Measurements from ENCODE around the gene APOA1. TPM values are rescaled to one million over a fixed set of nuclear protein-coding genes. Genes with fewer than 3 reads are reported as not detected.
"Not testable (repeated sequence)": the region's sequence is repeated elsewhere in the genome, so short reads cannot be mapped to it uniquely, and the experiment has no call there.

APOA1 gene
- polyA plus RNA-seq, 6 donors from 2014 or later = 0.37 to 0.62 (median 0.45) TPM; not detected in 3

DNA sequence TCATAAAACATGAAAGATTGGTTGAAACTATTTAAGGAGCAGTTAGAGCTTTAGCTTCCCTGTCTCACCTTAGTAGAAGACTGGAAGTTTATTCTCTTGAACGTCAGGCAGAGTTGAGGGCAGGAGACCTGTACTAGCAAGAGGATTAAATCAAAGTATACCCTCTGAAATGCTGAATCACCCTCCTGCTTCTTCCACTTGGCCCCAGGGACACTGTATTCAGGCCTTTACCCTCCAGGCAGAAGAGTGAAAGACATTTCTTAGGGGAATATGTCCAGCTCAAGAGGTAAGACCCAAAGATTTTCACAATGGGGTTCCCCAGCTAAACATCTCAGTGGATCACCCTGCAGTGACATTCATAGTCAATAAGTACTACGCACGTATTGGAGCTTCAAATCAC, 26.2 kb downstream of the APOA1 start:
- H3K4me1 Mint-ChIP-seq = no peaks in the 10 kb centered on the region
- no peak for ATAC-seq (ENCODE audit: low read depth in 2 of 2)
- no peak for DNase-seq
- no peak overlapping the region for H3K4me3 Mint-ChIP-seq
- no peaks in the 10 kb centered on the region for H3K36me3 Mint-ChIP-seq
- H3K9me3 Mint-ChIP-seq = peaks cover 0 to 3% (median 0%) of the 10 kb centered on the region in 7 donors
- H3K27me3 Mint-ChIP-seq = peaks cover 10 to 20% (median 14%) of the 10 kb centered on the region in 3 donors
- H3K27ac Mint-ChIP-seq = no peak overlapping the region

DNA sequence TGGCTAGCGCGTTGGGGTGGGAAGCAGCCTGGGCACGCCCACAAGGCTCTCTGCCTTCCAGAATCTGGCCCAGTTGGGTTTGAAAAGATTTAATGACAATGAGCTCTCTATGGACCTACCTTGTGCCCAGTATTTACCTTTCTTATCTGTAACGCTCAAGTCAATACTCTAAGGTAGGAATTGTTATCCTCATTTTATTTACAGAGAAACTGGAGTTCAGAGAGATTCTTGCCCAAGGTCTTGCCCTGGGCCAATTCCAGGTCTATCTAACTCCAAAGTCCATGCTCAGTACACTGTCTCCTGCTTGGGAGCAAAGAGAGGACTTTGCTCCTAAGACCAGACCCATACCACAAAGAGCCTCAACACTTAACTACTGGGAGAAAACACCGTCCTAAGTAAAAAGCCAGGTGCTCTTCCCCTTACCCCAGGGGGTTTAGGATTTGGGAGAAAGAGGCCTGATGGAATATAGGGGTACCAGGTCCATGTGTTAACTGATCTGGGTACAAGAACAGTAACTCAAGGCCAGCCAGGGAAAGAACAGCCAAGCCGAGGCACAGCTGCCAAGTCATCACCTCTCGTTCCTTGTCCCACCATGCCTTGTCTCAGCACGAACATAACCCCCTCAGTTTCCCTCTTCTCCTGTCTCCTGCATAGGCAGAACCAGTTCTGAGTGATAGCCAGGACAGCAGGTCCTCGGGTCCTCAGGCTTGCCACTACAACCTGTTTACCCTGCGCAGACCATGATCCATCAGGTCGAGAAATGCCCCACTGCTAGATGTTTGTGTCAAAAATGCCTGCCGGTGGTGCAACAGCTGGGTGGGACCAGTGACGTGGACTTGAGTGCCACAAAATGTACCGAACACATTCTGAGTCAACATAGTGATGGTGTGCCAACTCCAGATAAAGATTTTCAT, 28.9 kb downstream of the APOA1 start:
- Mint-ChIP-seq H3K4me3 (no peak overlapping the region), H3K36me3 (no peaks in the 10 kb centered on the region), H3K4me1 (no peaks in the 10 kb centered on the region), H3K9me3 (peaks cover 0 to 3% (median 0%) of the 10 kb centered on the region in 7 donors), H3K27me3 (peaks cover 13 to 27% (median 20%) of the 10 kb centered on the region in 3 donors), H3K27ac (peak overlapping the region in 1 of 6 donors; percentile 20)
- ATAC-seq (ENCODE audit: low read depth in 2 of 2) (no peak), DNase-seq (no peak)

DNA sequence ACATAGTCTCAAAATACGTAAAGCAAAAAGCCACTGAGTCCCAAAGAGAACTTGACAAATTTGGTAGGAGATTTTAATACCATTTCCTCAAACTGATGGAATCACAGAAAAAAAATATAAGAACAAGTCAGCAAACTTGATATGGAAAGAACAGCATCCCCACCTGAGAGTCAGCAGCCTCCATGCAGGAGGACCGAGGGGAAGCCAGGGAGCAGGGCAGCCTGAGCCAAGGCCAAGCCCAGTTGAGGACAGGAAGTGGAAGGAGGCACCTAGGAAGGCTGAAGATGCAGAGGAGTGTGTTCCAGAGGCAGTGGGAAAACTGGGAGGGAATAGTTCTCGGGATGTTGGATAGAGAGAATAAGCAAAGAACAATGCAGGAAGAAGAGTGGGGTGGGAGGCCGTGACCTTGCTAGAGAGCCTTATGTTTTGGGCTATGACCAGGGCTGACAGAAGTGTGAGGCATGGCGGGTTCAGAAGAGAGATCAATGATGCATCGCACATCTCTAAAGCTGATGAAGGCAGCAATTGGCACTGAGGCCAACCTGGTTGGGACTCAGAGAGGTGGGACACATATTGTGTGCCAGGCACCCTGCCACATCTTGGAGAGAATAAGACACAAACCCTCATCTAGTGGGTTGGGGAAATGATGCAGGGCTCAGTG, 29.7 kb downstream of the APOA1 start:
- Mint-ChIP-seq H3K4me1 (no peaks in the 10 kb centered on the region), H3K27ac (no peak overlapping the region), H3K36me3 (no peaks in the 10 kb centered on the region), H3K27me3 (peaks cover 13 to 28% (median 25%) of the 10 kb centered on the region in 3 donors), H3K4me3 (no peak overlapping the region), H3K9me3 (peaks cover 0 to 3% (median 0%) of the 10 kb centered on the region in 7 donors)
- ATAC-seq (ENCODE audit: low read depth in 2 of 2) (no peak), DNase-seq (no peak)

- H3K9me3 Mint-ChIP-seq = no peaks in the 10 kb centered on the region
- H3K4me3 Mint-ChIP-seq = no peak overlapping the region
- H3K27me3 Mint-ChIP-seq = peaks cover 22 to 29% (median 29%) of the 10 kb centered on the region in 3 donors
- no peaks in the 10 kb centered on the region for H3K36me3 Mint-ChIP-seq
- peak overlapping the region in 2 of 6 donors; percentile 35 to 38 for H3K27ac Mint-ChIP-seq
- no peaks in the 10 kb centered on the region for H3K4me1 Mint-ChIP-seq
- no peak for ATAC-seq (ENCODE audit: low read depth in 2 of 2)
- DNase-seq = no peak
Observed at GRCh38 chr11:116804001-116804400, 33.4 kb downstream of the APOA1 start.

DNA sequence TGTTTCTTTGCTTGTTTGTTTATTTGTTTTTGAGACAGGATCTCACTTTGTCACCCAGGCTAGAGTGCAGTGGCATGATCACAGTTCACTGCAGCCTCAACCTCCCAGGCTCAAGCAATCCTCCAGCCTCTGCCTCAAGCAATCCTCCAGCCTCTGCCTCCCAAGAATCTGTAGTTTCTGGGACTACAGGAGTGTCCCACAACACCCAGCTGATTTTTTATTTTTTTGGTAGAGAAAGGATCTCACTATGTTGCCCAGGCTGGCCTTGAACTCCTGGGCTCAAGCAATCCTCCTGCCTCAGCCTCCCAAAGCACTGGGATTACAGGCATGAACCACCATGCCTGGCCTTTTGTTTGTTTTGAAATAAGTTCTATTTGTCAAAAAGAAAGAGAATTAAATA, 35.8 kb downstream of the APOA1 start:
- not testable (repeated sequence) for DNase-seq; H3K9me3 Mint-ChIP-seq; H3K4me3 Mint-ChIP-seq; H3K4me1 Mint-ChIP-seq; H3K27ac Mint-ChIP-seq; ATAC-seq (ENCODE audit: low read depth in 2 of 2); H3K36me3 Mint-ChIP-seq
- H3K27me3 Mint-ChIP-seq = peaks cover 12 to 22% (median 21%) of the 10 kb centered on the region in 3 donors

DNA sequence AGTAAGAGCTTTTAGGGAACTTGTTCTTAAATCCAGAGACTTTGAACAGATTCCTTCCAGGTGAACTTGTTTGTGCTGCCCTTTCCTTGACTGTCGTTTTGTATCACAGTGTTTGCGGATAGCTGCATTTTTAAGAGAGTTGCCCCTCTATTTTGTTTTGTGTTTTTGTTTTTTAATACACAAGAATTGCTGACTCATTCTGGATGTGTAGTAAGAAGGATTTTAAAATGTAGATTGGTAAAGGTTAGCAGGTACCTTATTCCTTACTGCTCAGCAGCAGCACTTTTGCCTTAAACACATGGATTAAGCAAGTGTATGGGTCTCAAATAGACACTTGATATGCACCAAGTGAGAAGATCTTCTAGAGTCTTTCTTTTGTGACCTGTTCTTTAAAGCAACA, 36.8 kb downstream of the APOA1 start:
- Mint-ChIP-seq H3K9me3 (no peaks in the 10 kb centered on the region), H3K27ac (no peak overlapping the region), H3K4me1 (no peaks in the 10 kb centered on the region), H3K4me3 (no peak overlapping the region), H3K36me3 (no peaks in the 10 kb centered on the region), H3K27me3 (peaks cover 12 to 26% (median 22%) of the 10 kb centered on the region in 3 donors)
- no peak for DNase-seq
- ATAC-seq (ENCODE audit: low read depth in 2 of 2) = no peak

GRCh38 chr11:116798368-116798767, 39.1 kb downstream of the APOA1 start:
- Mint-ChIP-seq H3K27me3 (peaks cover 8 to 24% (median 19%) of the 10 kb centered on the region in 3 donors), H3K27ac (no peak overlapping the region), H3K4me1 (no peaks in the 10 kb centered on the region), H3K36me3 (no peaks in the 10 kb centered on the region), H3K9me3 (no peaks in the 10 kb centered on the region), H3K4me3 (no peak overlapping the region)
- no peak for DNase-seq
- no peak for ATAC-seq (ENCODE audit: low read depth in 2 of 2)

DNA sequence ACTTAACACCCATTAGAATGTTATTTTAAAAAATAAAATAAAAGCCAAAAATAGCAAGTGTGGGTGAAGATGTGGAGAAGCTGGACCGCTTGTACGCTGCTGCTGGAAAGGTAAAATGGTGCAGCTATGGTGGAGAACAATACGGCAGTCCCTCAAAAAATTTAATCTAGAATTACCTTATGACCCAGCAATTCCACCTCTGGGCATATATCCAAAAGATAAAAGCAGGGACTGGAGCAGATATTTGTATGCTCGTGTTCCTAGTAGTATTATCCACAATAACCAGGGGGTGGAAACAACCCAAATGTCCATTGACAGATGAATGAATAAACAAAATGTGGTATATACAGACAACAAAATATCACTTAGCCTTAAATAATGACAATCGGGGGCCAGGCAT, 39.6 kb downstream of the APOA1 start:
- Mint-ChIP-seq H3K4me1 (peaks cover 0 to 4% (median 0%) of the 10 kb centered on the region in 3 donors), H3K36me3 (no peaks in the 10 kb centered on the region), H3K27ac (no peak overlapping the region), H3K4me3 (no peak overlapping the region), H3K9me3 (no peaks in the 10 kb centered on the region), H3K27me3 (peaks cover 12 to 24% (median 16%) of the 10 kb centered on the region in 3 donors)
- ATAC-seq (ENCODE audit: low read depth in 2 of 2) (no peak), DNase-seq (no peak)

DNA sequence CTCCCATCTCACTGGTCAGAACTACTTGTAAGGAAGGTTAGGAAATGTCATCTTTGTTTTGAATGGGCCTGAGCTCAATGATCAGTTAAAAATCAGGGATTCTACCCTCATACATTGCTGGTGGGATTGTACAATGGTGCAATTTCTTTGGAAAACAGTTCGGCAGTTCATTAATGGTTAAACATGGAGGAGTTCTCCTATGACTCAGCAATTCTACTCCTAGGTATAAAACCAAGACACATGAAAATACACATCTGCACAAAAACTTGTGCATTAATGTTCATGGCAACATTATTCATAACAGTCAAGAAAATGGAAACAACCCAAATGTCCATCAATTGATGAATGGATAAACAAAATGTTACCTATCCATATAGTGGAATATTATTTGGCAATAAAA, 40.9 kb downstream of the APOA1 start:
- Mint-ChIP-seq H3K27me3 (peaks cover 8 to 24% (median 9%) of the 10 kb centered on the region in 3 donors), H3K27ac (no peak overlapping the region), H3K4me1 (peaks cover 0 to 5% (median under 1%) of the 10 kb centered on the region in 3 donors), H3K4me3 (no peak overlapping the region), H3K9me3 (no peaks in the 10 kb centered on the region), H3K36me3 (no peaks in the 10 kb centered on the region)
- no peak for DNase-seq
- no peak for ATAC-seq (ENCODE audit: low read depth in 2 of 2)

- no peak for DNase-seq
- H3K27ac Mint-ChIP-seq = no peak overlapping the region
- no peaks in the 10 kb centered on the region for H3K9me3 Mint-ChIP-seq
- no peak for ATAC-seq (ENCODE audit: low read depth in 2 of 2)
- no peak overlapping the region for H3K4me3 Mint-ChIP-seq
- no peaks in the 10 kb centered on the region for H3K36me3 Mint-ChIP-seq
- peaks cover 6 to 10% (median 9%) of the 10 kb centered on the region in 3 donors for H3K4me1 Mint-ChIP-seq
- peaks cover 5 to 24% (median 18%) of the 10 kb centered on the region in 3 donors for H3K27me3 Mint-ChIP-seq
Observed at GRCh38 chr11:116794851-116795250, 42.6 kb downstream of the APOA1 start.

DNA sequence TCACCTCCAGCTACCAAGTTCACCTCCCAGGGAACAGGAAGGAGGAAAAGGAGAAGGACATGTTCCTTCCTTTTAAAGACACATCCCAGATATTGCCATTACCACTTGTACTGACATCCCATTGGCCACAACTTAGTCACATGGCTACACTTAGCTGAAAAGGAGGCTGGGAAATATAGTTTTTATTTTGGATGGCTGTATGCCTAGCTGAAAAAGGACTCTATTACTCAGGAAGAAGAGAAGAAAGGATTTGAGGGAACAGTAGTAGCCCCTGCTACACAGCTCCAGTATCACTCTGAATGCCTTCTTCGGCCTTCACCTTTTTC, 43.7 kb downstream of the APOA1 start:
- Mint-ChIP-seq H3K27ac (peak overlapping the region in 1 of 6 donors; percentile 18), H3K4me3 (no peak overlapping the region), H3K27me3 (peaks cover 5 to 19% (median 18%) of the 10 kb centered on the region in 3 donors), H3K36me3 (no peaks in the 10 kb centered on the region), H3K9me3 (no peaks in the 10 kb centered on the region), H3K4me1 (peaks cover 7 to 13% (median 10%) of the 10 kb centered on the region in 3 donors)
- ATAC-seq (ENCODE audit: low read depth in 2 of 2) (no peak), DNase-seq (no peak)

DNA sequence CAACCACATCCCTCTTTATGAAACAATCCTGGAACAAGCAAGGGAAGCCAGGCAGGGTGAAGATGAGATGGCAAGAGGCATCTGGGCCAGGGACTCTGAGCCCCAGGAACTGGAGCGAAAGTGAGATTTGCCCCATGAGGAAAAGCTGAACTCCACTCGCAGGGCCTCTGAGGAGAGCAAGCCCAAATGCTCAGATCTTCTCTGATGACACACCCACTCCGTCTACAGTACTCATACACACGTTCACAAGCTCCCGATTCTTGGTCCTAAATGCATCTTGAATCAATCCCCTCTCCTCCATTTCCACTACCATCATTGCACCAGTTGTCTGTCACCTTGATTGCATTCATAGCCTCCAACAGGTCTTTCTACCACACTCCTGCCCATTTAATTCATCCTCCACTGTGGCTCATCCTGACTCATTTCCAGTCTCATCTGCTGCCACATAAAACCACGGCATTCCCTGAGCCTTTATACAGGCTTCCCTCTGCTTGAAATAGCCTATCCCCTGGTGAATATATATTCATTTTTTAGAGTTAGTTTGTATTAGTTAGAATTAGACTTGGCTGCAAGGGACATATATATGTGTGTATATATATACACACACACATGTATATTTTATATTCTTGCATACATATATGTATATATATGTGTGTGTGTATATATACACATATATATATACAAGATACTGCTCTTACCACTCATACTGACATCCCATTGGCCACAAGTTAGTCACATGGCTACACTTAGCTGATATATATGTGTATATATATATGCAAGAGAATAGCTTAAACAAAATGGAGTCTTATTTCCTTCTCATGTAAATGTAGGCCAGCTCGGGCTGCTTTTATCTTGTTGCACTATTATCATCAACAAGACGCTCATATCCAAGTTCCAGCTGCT, 44.3 kb downstream of the APOA1 start:
- peak overlapping the region in 1 of 6 donors; percentile 18 for H3K27ac Mint-ChIP-seq
- H3K9me3 Mint-ChIP-seq = no peaks in the 10 kb centered on the region
- peaks cover 13 to 19% (median 16%) of the 10 kb centered on the region in 3 donors for H3K4me1 Mint-ChIP-seq
- ATAC-seq (ENCODE audit: low read depth in 2 of 2) (no peak), DNase-seq (no peak)
- no peaks in the 10 kb centered on the region for H3K36me3 Mint-ChIP-seq
- peaks cover 5 to 18% (median 15%) of the 10 kb centered on the region in 3 donors for H3K27me3 Mint-ChIP-seq
- H3K4me3 Mint-ChIP-seq = no peak overlapping the region

Data from naive B cell (primary cell).